H9 (cell line): ENCODE results near the gene TTC17. TPM values are rescaled to one million over a fixed set of nuclear protein-coding genes. Genes with fewer than 3 reads are reported as not detected.

Source experiments
- DNase-seq: peaks from one replicate; pipeline ENCODE4 v3.0.0-alpha.2; 2017
- H2AFZ ChIP-seq: one replicate; pipeline ENCODE4 v1.6.1; 2013; ENCODE audit warnings: mild to moderate bottlenecking, low read length, control low read depth, moderate library complexity
- H2AK5ac ChIP-seq: 2 replicates; pipeline ENCODE4 v1.6.1; 2013; ENCODE audit warnings: low read length, control low read depth, mixed read lengths; ENCODE audit not compliant: insufficient read length
- H2BK120ac ChIP-seq: one replicate; pipeline ENCODE4 v1.6.1; 2013; ENCODE audit warnings: low read depth, mild to moderate bottlenecking, low read length, control low read depth, inconsistent platforms; ENCODE audit not compliant: poor library complexity, severe bottlenecking
- H2BK12ac ChIP-seq: 2 replicates; pipeline ENCODE4 v1.6.1; 2013; ENCODE audit warnings: low read length, control low read depth, mixed read lengths, low read depth; ENCODE audit not compliant: insufficient read length
- H2BK15ac ChIP-seq: 2 replicates; pipeline ENCODE4 v1.6.1; 2013; ENCODE audit warnings: low read depth, low read length, control low read depth
- H2BK20ac ChIP-seq: one replicate; pipeline ENCODE4 v1.6.1; 2013; ENCODE audit warnings: low read depth, mild to moderate bottlenecking, low read length, control low read depth, inconsistent platforms; ENCODE audit not compliant: poor library complexity, severe bottlenecking
- H2BK5ac ChIP-seq: 2 replicates; pipeline ENCODE4 v1.6.1; 2013; ENCODE audit warnings: low read length, control low read depth, mixed read lengths; ENCODE audit not compliant: insufficient read length
- H3K14ac ChIP-seq: 2 replicates; pipeline ENCODE4 v1.6.1; 2013; ENCODE audit warnings: low read length, control low read depth; ENCODE audit not compliant: insufficient read depth
- H3K18ac ChIP-seq: 2 replicates; pipeline ENCODE4 v1.6.1; 2013; ENCODE audit warnings: low read depth, mild to moderate bottlenecking, mixed read lengths, low read length, control low read depth; ENCODE audit not compliant: insufficient read length
- H3K23ac ChIP-seq: 2 replicates; pipeline ENCODE4 v1.6.1; 2013; ENCODE audit warnings: low read length, control low read depth, mixed read lengths, low read depth; ENCODE audit not compliant: insufficient read length
- H3K23me2 ChIP-seq: 2 replicates; pipeline ENCODE4 v1.6.1; 2013; ENCODE audit warnings: low read depth, mild to moderate bottlenecking, mixed read lengths, low read length, control low read depth; ENCODE audit not compliant: insufficient read length, poor library complexity, severe bottlenecking
- H3K27ac ChIP-seq: 2 replicates; pipeline ENCODE4 v1.5.1; 2013; ENCODE audit warnings: low read length, control low read depth, mixed read lengths, low read depth; ENCODE audit not compliant: insufficient read length
- H3K27me3 ChIP-seq: 2 replicates; pipeline ENCODE4 v1.6.1; 2013; ENCODE audit warnings: low read length, control low read depth, inconsistent platforms; ENCODE audit not compliant: insufficient read depth
- H3K4ac ChIP-seq: 2 replicates; pipeline ENCODE4 v1.6.1; 2013; ENCODE audit warnings: low read depth, mild to moderate bottlenecking, control low read depth, inconsistent platforms, low read length, moderate library complexity
- H3K4me1 ChIP-seq: 2 replicates; pipeline ENCODE4 v1.6.1; 2013; ENCODE audit warnings: low read length, control low read depth, inconsistent platforms; ENCODE audit not compliant: insufficient read depth
- H3K4me2 ChIP-seq: 2 replicates; pipeline ENCODE4 v1.6.1; 2013; ENCODE audit warnings: low read length, control low read depth, mixed read lengths; ENCODE audit not compliant: insufficient read length, insufficient read depth
- H3K56ac ChIP-seq: 2 replicates; pipeline ENCODE4 v1.6.1; 2013; ENCODE audit warnings: low read depth, mild to moderate bottlenecking, mixed read lengths, low read length, control low read depth; ENCODE audit not compliant: insufficient read length
- H3K79me1 ChIP-seq: 2 replicates; pipeline ENCODE4 v1.6.1; 2013; ENCODE audit warnings: low read depth, mild to moderate bottlenecking, moderate library complexity, low read length, control low read depth, inconsistent platforms; ENCODE audit not compliant: insufficient read depth, poor library complexity, severe bottlenecking
- H3K79me2 ChIP-seq: 2 replicates; pipeline ENCODE4 v1.6.1; 2013; ENCODE audit warnings: low read length, control low read depth, inconsistent platforms; ENCODE audit not compliant: insufficient read depth
- H3K9ac ChIP-seq: 2 replicates; pipeline ENCODE4 v1.6.1; 2013; ENCODE audit warnings: low read length, control low read depth, mixed read lengths; ENCODE audit not compliant: insufficient read length; ENCODE audit errors: extremely low read depth
- H3K9me3 ChIP-seq: one replicate; pipeline ENCODE4 v1.6.1; 2013; ENCODE audit warnings: low read depth, low read length, inconsistent platforms; ENCODE audit not compliant: control insufficient read depth
- H3T11ph ChIP-seq: one replicate; pipeline ENCODE4 v1.6.1; 2013; ENCODE audit warnings: mild to moderate bottlenecking, low read length, control low read depth, inconsistent platforms
- H4K20me1 ChIP-seq: one replicate; pipeline ENCODE4 v1.6.1; 2013; ENCODE audit not compliant: control insufficient read depth, insufficient read length, insufficient read depth
- H4K5ac ChIP-seq: 2 replicates; pipeline ENCODE4 v1.6.1; 2013; ENCODE audit warnings: low read depth, mild to moderate bottlenecking, mixed read lengths, low read length, control low read depth; ENCODE audit not compliant: insufficient read length
- H4K8ac ChIP-seq: replicated peaks from 2 replicates; pipeline ENCODE4 v1.6.1; 2013; ENCODE audit warnings: low read length, control low read depth, mixed read lengths, low read depth; ENCODE audit not compliant: insufficient read length
- H4K91ac ChIP-seq: 2 replicates; pipeline ENCODE4 v1.6.1; 2013; ENCODE audit warnings: low read depth, mild to moderate bottlenecking, moderate library complexity, mixed read lengths, low read length, control low read depth; ENCODE audit not compliant: insufficient read length
- H3K27ac Mint-ChIP-seq, 3 experiments: 2 replicates in 2 of 3; 3 replicates in 1 of 3; pipeline ENCODE4 v1.8.0; 2020 to 2021; ENCODE audit warnings: mixed read lengths in 3 of 3, mild to moderate bottlenecking in 1 of 3, moderate library complexity in 1 of 3
- H3K27me3 Mint-ChIP-seq: 2 replicates; pipeline ENCODE4 v1.8.0; 2021; ENCODE audit warnings: low read depth, mild to moderate bottlenecking, moderate library complexity, mixed read lengths
- H3K36me3 Mint-ChIP-seq, 3 experiments: 2 replicates in 2 of 3; 3 replicates in 1 of 3; pipeline ENCODE4 v1.8.0; 2020 to 2021; ENCODE audit warnings: low read depth in 3 of 3, mixed read lengths in 3 of 3; ENCODE audit not compliant: insufficient read depth in 1 of 3
- H3K4me1 Mint-ChIP-seq, 2 experiments: 2 replicates each; pipeline ENCODE4 v1.8.0; 2020; ENCODE audit warnings: mixed read lengths in 2 of 2
- H3K4me3 Mint-ChIP-seq, 2 experiments: 2 replicates in 1 of 2; 3 replicates in 1 of 2; pipeline ENCODE4 v1.8.0; 2020 to 2021; ENCODE audit warnings: mild to moderate bottlenecking in 2 of 2, mixed read lengths in 2 of 2, moderate library complexity in 1 of 2
- H3K9me3 Mint-ChIP-seq, 2 experiments: 2 replicates in 1 of 2; 3 replicates in 1 of 2; pipeline ENCODE4 v1.8.0; 2020; ENCODE audit warnings: mild to moderate bottlenecking in 2 of 2, mixed read lengths in 2 of 2, moderate library complexity in 1 of 2
- CTCF ChIP-seq: fragments of 200-600 bp; sonication (generic); conservative IDR thresholded peaks from 3 replicates; pipeline ENCODE4 v1.8.0; 2021; ENCODE audit warnings: antibody characterized with exemption, mild to moderate bottlenecking
- WGBS: extraction: QIAGEN DNeasy Blood & Tissue Kit; methylation state at CpG from one replicate; pipeline ENCODE4 v1.1.7; 2013; ENCODE audit warnings: missing lambda C conversion rate, low lambda C conversion rate, mixed read lengths; ENCODE audit not compliant: insufficient read length; ENCODE audit errors: extremely low coverage; 5-methylcytosine and 5-hydroxymethylcytosine counted together
- total RNA-seq: library from RNA; stranded (reverse); gene quantifications from 2 replicates; pipeline ENCODE4 v1.2.1, GENCODE V29; 2021

The TTC17 gene
- total RNA-seq, 1 experiment from 2014 or later, result 68.5 TPM

GRCh38 chr11:43328482-43328881 lies 30.2 kb upstream of the TTC17 start:
- Histone ChIP-seq H2BK120ac (no peak overlapping the region), H3K4ac (no peak overlapping the region), H3T11ph (no peak overlapping the region), H3K4me2 (no peak overlapping the region), H3K79me2 (no peaks in the 10 kb centered on the region), H2BK5ac (no peak overlapping the region), H2AK5ac (no peak overlapping the region), H3K27me3 (no peaks in the 10 kb centered on the region), H2BK12ac (no peak overlapping the region), H3K14ac (no peak overlapping the region), H3K23ac (no peak overlapping the region), H4K20me1 (no peaks in the 10 kb centered on the region), H3K79me1 (no peaks in the 10 kb centered on the region), H3K23me2 (no peaks in the 10 kb centered on the region), H3K27ac (no peak overlapping the region), H2BK15ac (no peak overlapping the region), H2BK20ac (no peak overlapping the region), H4K8ac (no peak overlapping the region), H3K56ac (no peak overlapping the region), H3K4me1 (no peaks in the 10 kb centered on the region), H3K18ac (no peak overlapping the region), H4K91ac (no peak overlapping the region), H3K9ac (no peak overlapping the region), H2AFZ (no peak overlapping the region), H4K5ac (no peak overlapping the region), H3K9me3 (no peaks in the 10 kb centered on the region)
- DNase-seq, result no peak
- Mint-ChIP-seq H3K27ac (no peak overlapping the region), H3K4me3 (no peak overlapping the region), H3K36me3 (peaks cover 30 to 88% (median 75%) of the 10 kb centered on the region in 3 experiments; a peak in 6 of 7 replicates), H3K4me1 (no peaks in the 10 kb centered on the region), H3K9me3 (no peaks in the 10 kb centered on the region), H3K27me3 (no peaks in the 10 kb centered on the region)
- no peak for TF ChIP-seq CTCF
- WGBS, result no CpG with 5 or more reads among the region's 2 CpGs
